HEK293 (cell line): ENCODE results near the gene TRUB1.

Experiments
- GLIS1 ChIP-seq: fragments of 450-650 bp; formaldehyde crosslinking; IDR thresholded peaks from 2 replicates; pipeline ENCODE4 v1.5.1; 2016; ENCODE audit warnings: missing biosample characterization, missing genetic modification characterization
- SETDB1 ChIP-seq: IDR thresholded peaks from one replicate; pipeline ENCODE4 v1.6.1; 2017; ENCODE audit warnings: mild to moderate bottlenecking, low read length, moderate library complexity, mixed read lengths; ENCODE audit not compliant: insufficient read length
- ZNF121 ChIP-seq: fragments of 450-650 bp; formaldehyde crosslinking; IDR thresholded peaks from 2 replicates; pipeline ENCODE4 v1.5.1; 2016; ENCODE audit warnings: missing biosample characterization, missing genetic modification characterization
- ZNF391 ChIP-seq: fragments of 450-650 bp; formaldehyde crosslinking; IDR thresholded peaks from 2 replicates; pipeline ENCODE4 v1.5.1; 2016; ENCODE audit warnings: low read depth, missing biosample characterization, missing genetic modification characterization, borderline replicate concordance
- ZNF670 ChIP-seq: fragments of 450-650 bp; formaldehyde crosslinking; IDR thresholded peaks from 2 replicates; pipeline ENCODE4 v1.5.1; 2016; ENCODE audit warnings: missing biosample characterization, missing genetic modification characterization, low read depth
- ZNF785 ChIP-seq: fragments of 450-650 bp; formaldehyde crosslinking; IDR thresholded peaks from 2 replicates; pipeline ENCODE4 v1.5.1; 2016; ENCODE audit warnings: missing biosample characterization, missing genetic modification characterization
- TF ChIP-seq, protein P1 (sequence below): fragments of 450-650 bp; formaldehyde crosslinking; IDR thresholded peaks from 2 replicates; pipeline ENCODE4 v1.5.1; 2016; ENCODE audit warnings: missing biosample characterization, missing genetic modification characterization
- TF ChIP-seq, protein P2 (sequence below): fragments of 450-650 bp; formaldehyde crosslinking; IDR thresholded peaks from 2 replicates; pipeline ENCODE4 v1.5.1; 2017; ENCODE audit warnings: missing biosample characterization, missing genetic modification characterization

DNA sequence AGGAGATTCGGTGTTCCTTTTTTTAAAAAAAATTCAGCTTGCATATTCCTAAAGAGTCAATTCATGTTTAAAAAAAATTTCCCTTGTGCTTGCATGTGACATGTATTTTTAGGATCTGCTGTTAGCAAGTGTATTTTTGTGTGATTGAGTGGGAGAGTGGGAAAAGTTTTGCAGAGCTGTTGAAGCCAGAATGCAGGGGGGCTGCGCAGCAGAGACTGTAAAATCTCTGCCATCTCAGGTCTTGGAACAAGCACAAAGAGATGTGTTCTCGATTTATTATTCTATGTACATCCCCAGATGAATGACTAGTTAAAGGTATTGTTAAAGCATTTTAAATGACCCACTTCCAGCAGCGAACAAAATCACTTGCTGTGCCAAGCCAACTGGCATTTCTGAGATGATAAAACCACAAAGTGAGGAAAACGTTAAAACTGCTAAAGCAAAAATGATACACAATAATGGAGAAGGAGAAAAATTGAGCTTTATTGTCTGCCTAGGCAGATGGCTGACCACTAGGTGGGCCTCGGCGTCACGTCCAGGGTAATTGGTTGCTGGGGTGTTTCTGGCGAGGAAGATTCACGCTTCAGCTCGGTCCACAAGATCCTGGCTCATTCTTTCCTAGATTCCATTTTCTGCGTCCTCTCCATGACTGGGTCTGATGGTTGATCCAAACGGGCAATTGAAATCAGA is 88.2 kb downstream of the TRUB1 start:
- TF ChIP-seq ZNF785 (tag by site-specific recombination), result no peak
- TF ChIP-seq, protein P1, sequence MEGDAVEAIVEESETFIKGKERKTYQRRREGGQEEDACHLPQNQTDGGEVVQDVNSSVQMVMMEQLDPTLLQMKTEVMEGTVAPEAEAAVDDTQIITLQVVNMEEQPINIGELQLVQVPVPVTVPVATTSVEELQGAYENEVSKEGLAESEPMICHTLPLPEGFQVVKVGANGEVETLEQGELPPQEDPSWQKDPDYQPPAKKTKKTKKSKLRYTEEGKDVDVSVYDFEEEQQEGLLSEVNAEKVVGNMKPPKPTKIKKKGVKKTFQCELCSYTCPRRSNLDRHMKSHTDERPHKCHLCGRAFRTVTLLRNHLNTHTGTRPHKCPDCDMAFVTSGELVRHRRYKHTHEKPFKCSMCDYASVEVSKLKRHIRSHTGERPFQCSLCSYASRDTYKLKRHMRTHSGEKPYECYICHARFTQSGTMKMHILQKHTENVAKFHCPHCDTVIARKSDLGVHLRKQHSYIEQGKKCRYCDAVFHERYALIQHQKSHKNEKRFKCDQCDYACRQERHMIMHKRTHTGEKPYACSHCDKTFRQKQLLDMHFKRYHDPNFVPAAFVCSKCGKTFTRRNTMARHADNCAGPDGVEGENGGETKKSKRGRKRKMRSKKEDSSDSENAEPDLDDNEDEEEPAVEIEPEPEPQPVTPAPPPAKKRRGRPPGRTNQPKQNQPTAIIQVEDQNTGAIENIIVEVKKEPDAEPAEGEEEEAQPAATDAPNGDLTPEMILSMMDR (tag by site-specific recombination), result no peak
- TF ChIP-seq, protein P2, sequence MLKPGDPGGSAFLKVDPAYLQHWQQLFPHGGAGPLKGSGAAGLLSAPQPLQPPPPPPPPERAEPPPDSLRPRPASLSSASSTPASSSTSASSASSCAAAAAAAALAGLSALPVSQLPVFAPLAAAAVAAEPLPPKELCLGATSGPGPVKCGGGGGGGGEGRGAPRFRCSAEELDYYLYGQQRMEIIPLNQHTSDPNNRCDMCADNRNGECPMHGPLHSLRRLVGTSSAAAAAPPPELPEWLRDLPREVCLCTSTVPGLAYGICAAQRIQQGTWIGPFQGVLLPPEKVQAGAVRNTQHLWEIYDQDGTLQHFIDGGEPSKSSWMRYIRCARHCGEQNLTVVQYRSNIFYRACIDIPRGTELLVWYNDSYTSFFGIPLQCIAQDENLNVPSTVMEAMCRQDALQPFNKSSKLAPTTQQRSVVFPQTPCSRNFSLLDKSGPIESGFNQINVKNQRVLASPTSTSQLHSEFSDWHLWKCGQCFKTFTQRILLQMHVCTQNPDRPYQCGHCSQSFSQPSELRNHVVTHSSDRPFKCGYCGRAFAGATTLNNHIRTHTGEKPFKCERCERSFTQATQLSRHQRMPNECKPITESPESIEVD (tag by site-specific recombination), result no peak
- TF ChIP-seq ZNF391 (tag by site-specific recombination), result no peak
- no peak for TF ChIP-seq ZNF121 (tag by site-specific recombination)
- no peak for TF ChIP-seq ZNF670
- TF ChIP-seq GLIS1 (tag by site-specific recombination), result no peak
- TF ChIP-seq SETDB1, result no peak
